8988T (cell line): ENCODE measurements around the gene GLMP.

Source experiments
- DNase-seq: peaks from one replicate; pipeline ENCODE4 v3.0.0; 2011

GLMP gene

DNA sequence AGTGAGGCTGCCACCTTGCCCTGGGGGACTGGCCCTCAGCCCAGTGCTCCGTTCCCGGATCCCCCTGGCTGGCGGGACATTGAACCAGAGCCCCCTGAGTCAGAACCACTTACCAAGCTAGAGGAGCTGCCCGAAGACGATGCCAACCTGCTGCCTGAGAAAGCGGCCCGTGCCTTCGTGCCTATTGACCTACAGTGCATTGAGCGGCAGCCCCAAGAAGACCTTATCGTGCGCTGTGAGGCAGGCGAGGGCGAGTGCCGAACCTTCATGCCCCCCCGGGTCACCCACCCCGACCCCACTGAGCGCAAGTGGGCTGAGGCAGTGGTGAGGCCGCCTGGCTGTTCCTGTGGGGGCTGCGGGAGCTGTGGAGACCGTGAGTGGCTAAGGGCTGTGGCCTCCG lies 10.0 kb downstream of the GLMP start:
- DNase-seq: no peak

DNA sequence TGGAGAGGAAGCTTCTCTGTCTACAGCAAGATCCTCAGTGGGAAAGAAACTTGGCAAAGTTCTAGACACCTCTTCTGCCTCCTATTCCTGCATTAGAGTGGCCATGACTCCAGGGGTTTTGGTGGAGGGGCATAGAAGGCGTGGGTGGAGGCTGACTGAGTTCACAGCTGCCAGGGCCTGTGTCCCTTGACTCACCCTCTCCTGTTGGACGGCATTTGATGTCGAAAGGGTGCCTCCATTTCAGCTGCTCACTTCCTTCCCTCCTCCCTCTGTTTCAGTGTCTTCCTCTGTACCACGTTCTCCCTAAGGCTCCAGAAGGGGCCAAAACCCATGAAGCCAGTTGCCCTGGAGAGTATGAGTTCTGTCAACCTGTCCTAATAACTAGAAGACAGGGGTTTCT lies 10.7 kb downstream of the GLMP start:
- no peak for DNase-seq

DNA sequence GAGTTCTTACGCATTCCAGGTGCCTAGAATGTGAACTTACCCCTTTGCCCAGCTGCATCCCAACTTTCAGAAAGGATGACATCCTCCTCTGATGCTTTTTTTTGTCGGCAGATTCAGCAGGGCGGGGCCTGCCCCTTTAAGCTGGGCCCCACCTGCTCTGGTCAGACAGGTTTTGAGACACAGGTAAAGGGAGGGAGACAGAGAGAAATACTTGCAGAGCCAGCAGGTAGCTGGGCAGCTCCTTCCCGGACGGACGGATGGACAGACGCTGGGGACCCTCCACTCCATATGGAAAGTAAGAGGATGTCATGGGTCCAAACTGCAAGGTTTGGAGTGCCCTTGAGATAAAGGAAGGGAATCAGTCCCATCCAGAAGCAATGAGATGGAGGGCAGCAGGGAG lies 11.4 kb downstream of the GLMP start, which contains the start of gene TMEM79:
Gene TMEM79 (plus strand): TSS at position 214 of the 400 bp plus-strand sequence. CDS start 902 bp downstream, outside the sequence.
- no peak for DNase-seq

DNA sequence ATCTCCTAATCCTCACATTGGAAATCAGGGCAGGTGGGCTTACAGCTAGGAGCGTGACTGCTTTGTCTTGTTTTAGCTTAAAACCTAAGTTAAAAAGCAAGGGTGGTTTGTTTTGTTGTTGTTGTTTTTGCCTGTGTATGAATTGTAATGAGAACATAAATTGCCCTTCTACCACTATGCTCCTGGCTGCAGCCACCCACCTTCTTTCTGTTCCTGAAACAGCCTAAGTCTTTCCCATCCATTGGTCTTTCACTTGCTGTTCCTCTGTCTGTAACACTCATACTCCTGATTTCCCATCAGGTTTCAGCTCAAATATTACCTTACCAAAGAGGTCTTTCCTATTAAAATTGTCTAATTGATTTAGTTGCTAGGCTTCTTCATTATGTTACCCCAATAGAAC lies 12.0 kb downstream of the GLMP start:
- no peak for DNase-seq

DNA sequence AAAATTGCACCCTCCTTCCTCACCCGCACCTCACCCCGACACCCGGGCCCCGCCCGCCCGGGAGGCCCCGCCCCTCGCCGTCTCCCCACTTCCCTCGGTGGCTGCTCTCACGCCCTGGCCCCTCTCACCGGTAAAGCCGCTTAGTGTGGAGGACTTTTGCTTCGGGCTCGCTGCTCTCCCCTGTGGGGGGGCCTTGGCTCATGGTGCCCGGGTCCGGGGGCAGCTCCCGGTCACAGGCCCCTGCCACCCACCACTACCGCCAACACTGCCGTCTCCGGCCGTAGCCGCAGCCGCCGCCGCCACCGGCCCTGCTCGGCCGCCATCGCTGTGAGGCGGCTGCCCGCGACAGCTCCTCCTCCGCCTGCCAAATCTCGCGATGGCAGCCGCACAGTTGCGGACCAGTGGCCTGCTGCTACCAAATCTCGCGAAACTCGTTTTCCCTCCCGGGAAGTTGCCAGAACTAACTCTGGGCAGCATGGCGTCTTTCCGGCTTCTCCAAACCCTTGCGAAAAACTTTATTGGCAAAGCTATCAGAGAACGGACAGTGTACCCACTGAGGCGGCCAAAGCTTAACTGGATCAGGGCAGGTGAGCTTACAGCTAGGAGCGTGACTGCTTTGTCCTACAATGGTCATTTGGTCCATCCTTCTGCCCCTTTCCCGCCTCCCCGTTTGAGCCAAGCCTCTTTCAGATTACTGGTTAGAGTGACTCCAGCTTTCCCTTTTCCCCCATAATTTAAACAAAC lies 12.8 kb downstream of the GLMP start, which contains the start of gene SMG5:
Gene SMG5 (minus strand): TSS at position 347 of the 744 bp plus-strand sequence. CDS start 145 bp downstream, at position 202.
- DNase-seq: peak; percentile 74

DNA sequence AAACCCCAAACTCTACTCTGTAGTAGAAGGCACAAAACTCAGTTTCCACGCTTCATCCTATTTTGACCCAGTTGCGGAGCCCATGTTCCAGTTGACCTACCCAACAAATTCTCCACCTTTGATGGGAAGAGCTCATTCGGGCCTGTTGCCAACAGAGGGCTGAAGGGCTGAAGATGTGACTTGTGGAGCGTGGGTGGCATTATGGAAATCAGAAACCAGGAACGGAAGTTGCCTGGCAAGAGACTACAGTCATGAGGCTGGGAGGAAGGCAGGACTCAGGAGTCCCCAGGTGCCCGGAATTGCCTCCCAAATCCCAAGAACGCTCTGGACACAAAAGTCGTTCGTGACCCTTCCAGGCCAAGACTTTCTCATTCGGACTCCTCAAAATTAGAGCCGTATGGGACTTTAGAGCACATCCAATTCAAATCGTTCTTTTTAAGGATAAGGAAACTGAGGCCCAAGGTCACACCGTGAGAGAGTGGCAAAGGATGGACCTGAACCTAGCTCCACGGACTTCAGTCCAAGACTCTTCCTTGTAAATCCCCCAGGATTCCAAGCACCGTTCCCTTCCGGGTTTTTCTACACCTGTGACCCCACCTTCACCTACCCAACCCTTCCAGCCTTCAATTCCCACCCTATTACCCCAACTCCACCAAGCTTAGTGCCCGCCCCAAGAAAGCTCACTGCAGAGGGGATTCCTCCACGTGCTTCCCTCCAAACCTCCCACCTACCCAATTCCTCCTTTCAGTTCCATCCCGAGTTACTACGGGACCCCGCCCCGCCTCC lies 13.6 kb downstream of the GLMP start:
- DNase-seq: no peak

DNA sequence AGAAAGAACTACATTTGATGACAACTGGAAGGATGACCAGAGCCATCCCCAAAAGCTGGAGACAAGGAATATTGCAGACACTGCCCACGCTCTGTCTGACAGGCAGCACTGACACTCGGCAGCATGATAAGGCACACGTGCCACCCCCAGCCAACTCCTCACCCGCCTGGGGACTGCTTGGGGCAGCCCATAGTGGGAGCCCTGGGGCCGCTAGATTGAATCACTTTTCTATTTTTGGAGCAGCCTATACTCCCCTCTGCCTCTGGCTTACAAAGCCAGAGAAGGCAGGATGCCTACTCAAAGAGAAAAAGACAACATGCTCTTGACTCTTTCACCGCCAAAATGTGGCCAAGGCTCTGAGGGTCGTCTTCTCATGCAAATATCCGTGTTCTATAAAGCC lies 14.2 kb downstream of the GLMP start:
- DNase-seq: no peak

DNA sequence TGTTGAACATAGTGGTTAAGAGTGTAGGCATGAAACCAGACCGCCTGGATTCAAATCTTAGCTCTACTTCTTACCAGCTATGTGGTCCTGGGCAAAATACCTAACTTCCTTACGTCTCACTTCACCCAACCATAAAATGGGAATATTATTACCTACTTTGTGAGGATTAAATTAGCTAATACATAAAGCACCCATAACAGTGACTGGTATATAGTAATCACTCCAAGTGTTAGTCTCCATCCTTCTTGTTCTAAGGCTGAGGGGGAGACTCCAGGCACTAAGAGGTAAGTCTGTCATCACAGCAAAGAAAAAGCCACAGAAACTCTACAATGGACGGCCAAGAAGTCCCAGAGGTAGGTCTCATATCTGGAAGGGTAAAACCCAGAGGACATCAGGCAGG lies 15.6 kb downstream of the GLMP start:
- DNase-seq: no peak

DNA sequence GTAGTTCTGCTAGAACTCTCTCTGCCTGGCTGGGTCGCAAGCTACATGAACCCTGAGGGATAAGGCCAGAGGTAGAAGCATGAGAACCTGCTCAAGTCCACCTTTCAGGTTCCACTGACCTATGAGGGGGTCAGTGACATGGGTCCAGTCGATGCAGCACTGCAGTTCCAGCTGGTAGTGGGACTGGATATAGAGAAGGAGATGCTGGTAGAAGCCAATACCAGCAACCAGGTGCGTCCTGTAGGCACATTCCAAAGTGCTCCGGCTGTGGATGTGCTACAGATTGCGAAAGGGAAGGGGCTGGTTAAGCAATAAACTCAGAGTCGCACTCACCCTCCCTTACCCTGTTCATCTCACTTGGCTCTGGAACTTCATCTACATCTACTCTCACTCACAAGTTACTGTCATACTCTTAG lies 18.5 kb downstream of the GLMP start:
- no peak for DNase-seq

DNA sequence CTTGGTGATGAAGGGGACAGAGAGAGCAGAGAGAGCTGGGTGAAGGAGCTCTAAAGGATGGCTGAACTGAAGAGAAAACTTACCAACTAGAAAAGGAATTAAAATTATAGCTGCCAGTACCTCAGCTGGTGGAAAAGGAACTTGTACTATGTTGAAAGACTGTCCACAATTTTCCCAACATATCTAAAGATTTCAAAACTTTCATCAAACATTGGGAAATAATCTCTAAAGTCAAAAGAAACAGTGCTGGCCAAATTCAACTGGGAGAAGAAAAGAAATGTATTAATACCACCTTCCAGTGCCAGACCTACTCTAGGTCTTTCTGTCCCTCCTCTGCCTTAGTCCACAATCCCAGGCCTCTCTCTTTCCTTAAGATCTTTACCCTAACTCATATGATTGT lies 18.9 kb downstream of the GLMP start:
- no peak for DNase-seq

DNA sequence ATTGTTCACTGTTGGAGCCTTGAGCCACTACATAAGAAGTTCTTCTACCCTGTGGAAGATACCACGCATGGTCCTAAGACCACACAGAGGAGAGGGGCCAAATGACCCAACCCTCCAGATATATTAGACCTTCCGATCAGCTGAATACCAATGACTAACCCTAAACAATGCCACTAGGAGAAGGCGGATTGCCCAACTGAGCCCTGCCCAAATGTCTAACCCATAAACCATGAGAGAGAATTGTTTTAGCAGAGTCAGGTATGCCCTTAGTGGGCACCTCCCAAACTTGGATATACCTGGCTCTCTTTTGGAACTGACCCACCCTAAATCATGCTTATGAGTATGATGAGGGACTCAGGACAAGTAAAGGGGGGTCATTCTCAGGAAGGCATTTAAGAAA lies 25.2 kb downstream of the GLMP start:
- DNase-seq: no peak

DNA sequence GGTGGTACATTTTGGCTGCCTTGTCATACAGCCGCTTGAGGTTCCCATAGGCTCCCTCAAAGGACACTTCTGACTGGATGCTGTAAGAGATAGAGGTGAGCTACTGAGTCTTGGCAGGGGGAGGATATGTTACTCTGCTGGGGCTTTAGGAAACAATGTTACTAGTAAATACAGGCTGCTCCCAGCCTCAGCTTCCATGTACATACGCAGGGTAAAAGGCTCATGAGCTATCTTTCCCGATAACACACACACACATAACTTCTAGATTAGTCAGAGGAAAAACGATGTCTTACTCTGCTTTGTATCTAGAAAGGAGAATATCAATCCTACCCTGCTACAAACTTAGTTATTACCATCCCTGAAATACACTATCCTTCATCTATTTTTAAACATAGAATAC lies 27.1 kb downstream of the GLMP start:
- no peak for DNase-seq

DNA sequence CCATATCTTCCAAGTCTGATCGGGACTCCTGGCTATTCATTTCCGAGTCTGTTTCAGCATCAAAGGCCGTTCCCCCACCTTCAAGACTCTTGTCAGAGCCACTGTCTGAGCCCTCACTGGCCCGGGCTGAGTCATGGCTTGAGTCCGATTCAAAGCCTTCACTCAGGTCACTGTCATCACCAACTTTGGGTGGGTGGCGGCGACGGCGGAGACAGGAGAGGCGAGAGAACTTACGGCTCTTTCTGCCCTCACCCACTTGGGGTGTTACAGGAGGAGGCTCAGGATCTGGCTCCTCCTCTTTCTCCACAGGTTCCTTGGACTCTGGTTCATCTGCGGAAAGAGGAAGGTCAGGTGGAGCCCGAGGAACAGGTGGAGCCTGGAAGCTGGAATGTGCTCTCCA lies 29.4 kb downstream of the GLMP start:
- no peak for DNase-seq

DNA sequence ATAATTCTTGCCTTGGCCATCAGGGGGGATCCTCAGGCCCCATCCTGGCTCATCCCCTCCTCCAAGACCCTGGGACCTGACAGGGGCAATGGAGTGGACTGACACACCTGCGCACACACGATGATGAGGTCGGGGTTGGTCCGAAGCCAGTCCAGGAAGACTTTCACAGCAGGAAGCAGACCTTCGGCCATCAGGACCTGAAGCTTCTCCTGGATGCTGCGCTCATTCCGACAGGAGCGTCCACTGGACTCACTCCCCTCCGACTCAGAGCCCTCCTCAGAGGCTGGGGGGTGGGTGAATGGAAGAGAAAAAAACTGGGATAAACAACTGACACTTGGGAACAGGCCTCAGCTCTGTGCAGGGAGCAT lies 32.2 kb downstream of the GLMP start:
- DNase-seq: no peak

DNA sequence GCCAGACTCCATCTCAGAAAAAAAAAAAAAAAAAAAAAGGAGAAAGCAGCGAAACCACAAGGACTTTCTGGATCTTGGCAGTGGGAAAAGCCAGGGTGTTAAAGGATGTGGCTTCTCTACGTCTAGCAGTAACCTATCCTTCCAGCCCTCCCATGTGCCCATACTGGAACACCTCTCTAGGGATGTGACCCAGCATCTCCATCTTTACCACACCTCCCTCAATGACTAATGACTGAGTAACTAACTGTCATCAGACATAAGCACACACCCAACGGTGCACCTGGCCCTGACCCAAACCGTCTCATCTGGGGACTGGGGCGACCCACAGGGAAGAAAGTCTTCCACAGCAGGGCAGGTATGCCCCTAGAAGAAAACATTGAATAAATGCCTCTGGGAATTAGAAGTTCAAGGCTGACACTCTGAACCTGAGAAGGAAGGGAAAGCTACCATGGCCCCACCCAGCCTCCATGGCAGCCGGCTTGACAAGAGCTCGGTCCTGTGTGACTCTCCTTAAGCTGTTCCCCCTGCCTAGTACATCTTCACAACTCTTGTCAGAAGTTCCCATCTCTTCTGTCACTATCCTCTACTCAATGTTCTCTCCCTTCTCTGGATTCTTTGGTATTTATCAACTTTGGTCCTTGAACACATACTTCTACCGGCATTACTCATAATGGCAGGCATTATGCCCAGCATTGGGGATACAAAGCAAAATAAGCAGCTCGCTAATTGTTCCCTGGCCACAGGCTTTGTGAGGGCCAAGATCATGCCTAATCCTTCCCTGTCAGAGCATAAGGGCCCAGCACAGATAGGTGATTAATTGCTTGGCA lies 32.8 kb downstream of the GLMP start:
- peak; percentile 55 for DNase-seq

DNA sequence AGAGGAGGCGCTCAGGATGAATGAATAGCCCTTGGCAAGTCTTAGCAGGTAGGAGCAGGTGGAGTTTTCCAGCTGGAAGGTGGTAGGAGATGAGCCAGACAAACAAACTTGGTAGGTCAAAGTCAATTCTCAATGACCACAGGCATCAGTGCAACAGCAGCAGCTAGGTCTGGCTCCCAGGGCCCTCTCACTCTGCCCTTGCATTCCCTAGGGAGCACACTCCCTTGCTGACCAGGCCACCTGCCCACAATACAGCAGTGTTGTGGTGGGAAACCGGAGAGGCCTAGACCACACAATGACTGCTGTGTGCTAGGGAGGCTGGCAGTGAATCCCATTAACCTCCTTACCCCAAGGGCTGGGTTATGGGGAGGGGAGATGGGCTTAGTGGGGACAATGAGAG lies 34.6 kb downstream of the GLMP start:
- DNase-seq: no peak

DNA sequence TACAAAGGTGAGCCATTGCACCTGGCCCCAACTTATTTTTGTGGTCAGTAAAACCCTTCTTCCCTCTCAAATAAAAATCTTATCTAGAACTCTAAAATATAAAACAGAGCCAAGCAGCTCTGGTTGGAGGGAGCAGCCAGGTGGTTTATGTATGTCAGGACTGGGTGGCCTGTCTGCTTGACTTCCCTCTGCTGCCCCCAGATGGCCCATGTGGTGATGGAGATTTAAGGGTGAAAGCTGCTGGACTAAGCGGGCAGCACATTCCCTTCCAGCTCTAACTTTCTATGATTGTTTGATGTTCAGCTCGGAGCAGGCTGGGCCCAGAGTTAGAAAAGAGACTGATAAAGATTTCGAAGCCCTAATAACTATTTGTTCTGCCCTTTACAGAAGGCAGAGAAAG lies 35.7 kb downstream of the GLMP start:
- DNase-seq: no peak

DNA sequence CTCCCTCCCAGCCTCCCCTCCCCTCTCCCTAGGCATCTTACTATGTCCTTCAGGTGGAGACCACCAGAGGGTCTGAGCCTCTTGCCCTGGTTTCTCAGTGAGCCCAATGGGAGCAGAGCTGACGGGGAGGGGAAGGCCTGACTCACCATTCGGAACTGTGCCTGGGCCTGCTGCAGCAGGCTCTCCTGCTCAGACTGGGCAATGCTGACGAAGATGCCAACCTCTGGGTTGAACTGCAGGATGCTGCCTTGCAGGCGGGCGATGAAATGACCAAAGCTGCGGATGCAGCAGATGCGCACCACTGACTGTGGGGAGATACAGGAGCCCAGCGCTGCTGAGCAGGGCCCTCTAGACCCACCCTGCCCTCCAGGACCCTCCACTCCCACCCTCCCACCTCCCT lies 36.6 kb downstream of the GLMP start:
- no peak for DNase-seq

DNA sequence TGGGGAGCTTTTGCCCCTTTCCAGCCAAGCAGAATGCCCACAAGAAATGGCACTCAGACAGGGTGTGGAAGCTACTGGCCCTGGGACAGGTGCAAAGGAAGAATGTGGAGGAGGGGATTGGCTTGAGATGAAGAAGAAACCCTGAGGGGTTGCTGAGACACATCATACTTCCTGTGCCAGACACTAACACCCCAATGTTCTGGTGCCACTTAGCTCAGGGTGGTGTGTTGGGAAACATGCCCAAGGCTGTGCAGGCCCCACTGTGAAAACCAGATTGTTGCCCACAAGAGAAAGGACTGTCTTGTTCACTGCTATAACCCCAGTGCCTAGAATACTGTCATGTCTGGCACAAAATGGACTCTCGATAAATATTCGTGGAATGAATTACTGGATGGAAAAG lies 37.8 kb downstream of the GLMP start:
- no peak for DNase-seq

DNA sequence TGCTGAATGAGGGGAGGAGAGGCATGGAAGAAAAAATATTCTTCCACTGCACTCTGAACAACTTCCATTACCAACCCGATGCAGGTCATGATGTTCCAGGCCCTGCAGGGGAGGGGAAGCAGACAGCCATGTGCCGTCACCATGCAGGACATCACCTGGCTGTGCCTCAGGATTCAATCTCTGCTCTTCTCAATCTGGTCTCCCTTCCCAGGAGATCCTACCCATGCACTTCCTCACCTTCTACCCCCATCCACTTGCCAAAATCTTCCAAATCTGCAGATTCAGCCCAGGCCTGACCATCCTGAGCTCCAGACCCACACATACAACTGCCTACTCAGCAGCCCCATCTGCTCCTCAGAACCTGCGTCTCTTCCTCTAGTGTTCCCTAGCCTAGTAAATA lies 41.8 kb downstream of the GLMP start:
- DNase-seq: no peak

DNA sequence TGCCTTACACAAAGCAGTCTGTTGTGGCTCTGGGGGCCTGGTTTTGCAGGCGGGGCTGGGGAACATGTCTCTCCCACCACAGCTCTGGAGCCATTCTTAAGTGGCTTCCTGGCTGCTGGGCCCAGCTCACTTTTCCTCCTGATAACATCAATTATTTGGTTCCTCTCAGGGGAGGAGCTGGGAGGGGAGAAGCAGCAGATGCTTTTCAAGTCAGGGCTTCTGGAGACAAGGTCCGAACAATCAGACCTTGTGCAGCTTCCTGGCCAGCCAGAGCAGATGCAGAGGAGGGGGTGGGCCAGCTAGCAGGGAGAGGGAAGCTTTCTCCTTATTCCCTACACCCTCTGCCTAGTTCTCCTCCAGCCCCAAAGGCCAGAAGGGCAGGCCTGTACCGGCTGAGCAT lies 44.0 kb downstream of the GLMP start:
- no peak for DNase-seq

DNA sequence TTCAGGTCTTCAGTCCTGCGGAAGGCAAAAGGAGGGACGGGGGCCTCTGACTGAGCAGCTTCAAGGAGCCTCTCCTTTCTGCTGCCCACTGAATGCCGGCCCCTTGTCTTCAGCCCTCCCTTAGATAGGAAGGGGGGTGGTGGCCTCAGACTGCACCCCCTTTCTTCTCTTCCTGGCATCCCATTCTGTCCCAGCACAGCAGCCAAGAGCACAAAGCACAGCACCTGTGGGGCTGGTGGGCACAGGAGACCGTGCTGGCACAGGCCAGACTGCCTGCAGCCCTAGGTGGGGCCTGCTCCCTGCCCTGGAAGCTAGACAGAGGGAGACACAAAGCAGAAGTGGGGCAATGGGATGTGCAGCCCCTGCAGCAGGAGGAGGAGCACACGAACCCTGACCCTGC lies 45.9 kb downstream of the GLMP start:
- DNase-seq: no peak

DNA sequence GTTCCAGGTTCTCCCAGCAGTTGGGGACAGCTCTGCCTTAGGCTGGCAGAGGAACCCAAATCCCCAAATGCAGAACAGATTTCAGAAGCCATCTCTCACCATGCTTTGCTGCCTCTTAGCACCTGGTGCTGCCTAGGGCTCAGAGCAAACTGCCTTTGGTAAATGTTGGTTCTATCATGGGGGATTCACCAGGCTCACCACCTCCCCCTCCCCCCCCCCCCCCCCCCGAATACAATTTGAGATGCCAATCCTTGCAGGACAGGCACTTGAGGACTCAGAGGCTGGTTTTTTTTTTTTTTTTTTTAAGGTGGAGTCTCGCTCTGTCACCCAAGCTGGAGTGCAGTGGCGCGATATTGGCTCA lies 47.2 kb downstream of the GLMP start:
- DNase-seq: no peak
